HEK293 (cell line): ENCODE results near the gene TPST1.

Experiments
- IKZF3 ChIP-seq: fragments of 450-650 bp; IDR thresholded peaks from 2 replicates; pipeline ENCODE4 v1.5.0; 2018; ENCODE audit warnings: missing biosample characterization, mild to moderate bottlenecking, missing genetic modification characterization, moderate library complexity
- KLF7 ChIP-seq: fragments of 450-650 bp; formaldehyde crosslinking; IDR thresholded peaks from 2 replicates; pipeline ENCODE4 v1.5.1; 2016; ENCODE audit warnings: missing biosample characterization, missing genetic modification characterization, borderline replicate concordance
- MEIS1 ChIP-seq: sonication (generic); formaldehyde crosslinking; IDR thresholded peaks from 2 replicates; pipeline ENCODE4 v1.8.1; 2022; ENCODE audit warnings: missing genetic modification reagents, mild to moderate bottlenecking, borderline replicate concordance
- TCF7L2 ChIP-seq: IDR thresholded peaks from 2 replicates; pipeline ENCODE4 v1.6.1; 2011; ENCODE audit warnings: low read depth, mild to moderate bottlenecking, inconsistent platforms, low read length, moderate library complexity, borderline replicate concordance
- YY1 ChIP-seq: fragments of 450-650 bp; formaldehyde crosslinking; IDR thresholded peaks from 2 replicates; pipeline ENCODE4 v1.5.1; 2018; ENCODE audit warnings: missing biosample characterization, missing genetic modification characterization
- ZBTB1 ChIP-seq: fragments of 450-650 bp; formaldehyde crosslinking; IDR thresholded peaks from 2 replicates; pipeline ENCODE4 v1.5.1; 2016; ENCODE audit warnings: missing biosample characterization, missing genetic modification characterization
- ZFP41 ChIP-seq: fragments of 450-650 bp; formaldehyde crosslinking; IDR thresholded peaks from 2 replicates; pipeline ENCODE4 v1.5.1; 2016; ENCODE audit warnings: missing biosample characterization, missing genetic modification characterization, borderline replicate concordance
- ZNF830 ChIP-seq: fragments of 450-650 bp; IDR thresholded peaks from 2 replicates; pipeline ENCODE4 v1.5.0; 2018; ENCODE audit warnings: missing biosample characterization, missing genetic modification characterization, low read depth, mild to moderate bottlenecking, moderate library complexity
- TF ChIP-seq, protein P1 (sequence below): fragments of 450-650 bp; formaldehyde crosslinking; IDR thresholded peaks from 2 replicates; pipeline ENCODE4 v1.5.1; 2016; ENCODE audit warnings: missing biosample characterization, missing genetic modification characterization, low read depth
- TF ChIP-seq, protein P2 (sequence below): fragments of 450-650 bp; formaldehyde crosslinking; IDR thresholded peaks from 2 replicates; pipeline ENCODE4 v1.5.1; 2016; ENCODE audit warnings: missing biosample characterization, missing genetic modification characterization
- TF ChIP-seq, protein P3 (sequence below): fragments of 450-650 bp; formaldehyde crosslinking; IDR thresholded peaks from 2 replicates; pipeline ENCODE4 v1.5.1; 2016; ENCODE audit warnings: missing biosample characterization, missing genetic modification characterization
- TF ChIP-seq, protein P4 (sequence below): fragments of 450-650 bp; formaldehyde crosslinking; IDR thresholded peaks from 2 replicates; pipeline ENCODE4 v1.5.1; 2016; ENCODE audit warnings: missing biosample characterization, missing genetic modification characterization
- TF ChIP-seq, protein P5 (sequence below): fragments of 450-650 bp; formaldehyde crosslinking; IDR thresholded peaks from 2 replicates; pipeline ENCODE4 v1.5.1; 2016; ENCODE audit warnings: missing biosample characterization, missing genetic modification characterization
- TF ChIP-seq, protein P6 (sequence below): fragments of 450-650 bp; formaldehyde crosslinking; IDR thresholded peaks from 2 replicates; pipeline ENCODE4 v1.5.1; 2016; ENCODE audit warnings: missing biosample characterization, missing genetic modification characterization, low read depth

DNA sequence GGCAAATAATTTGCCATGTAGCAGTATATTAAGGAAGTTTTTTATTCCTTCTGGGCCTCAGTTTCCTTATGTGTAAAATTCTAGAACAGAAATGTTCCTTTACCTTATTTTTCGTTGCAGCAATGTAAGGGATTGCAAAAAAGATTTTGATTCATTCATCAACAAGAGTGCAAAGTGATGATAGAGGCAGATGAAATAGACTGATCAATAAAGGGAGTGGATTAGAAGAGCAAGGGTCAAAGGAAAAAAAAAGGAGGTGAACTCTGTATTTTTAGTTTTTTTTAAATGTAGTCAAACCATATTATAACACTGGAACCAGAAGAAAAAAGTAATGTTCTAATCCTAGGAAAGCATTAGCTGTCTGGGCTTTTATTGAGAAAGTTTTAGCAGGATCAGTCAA is 14.7 kb downstream of the TPST1 start:
- TF ChIP-seq ZNF830, result no peak
- TF ChIP-seq, protein P1, sequence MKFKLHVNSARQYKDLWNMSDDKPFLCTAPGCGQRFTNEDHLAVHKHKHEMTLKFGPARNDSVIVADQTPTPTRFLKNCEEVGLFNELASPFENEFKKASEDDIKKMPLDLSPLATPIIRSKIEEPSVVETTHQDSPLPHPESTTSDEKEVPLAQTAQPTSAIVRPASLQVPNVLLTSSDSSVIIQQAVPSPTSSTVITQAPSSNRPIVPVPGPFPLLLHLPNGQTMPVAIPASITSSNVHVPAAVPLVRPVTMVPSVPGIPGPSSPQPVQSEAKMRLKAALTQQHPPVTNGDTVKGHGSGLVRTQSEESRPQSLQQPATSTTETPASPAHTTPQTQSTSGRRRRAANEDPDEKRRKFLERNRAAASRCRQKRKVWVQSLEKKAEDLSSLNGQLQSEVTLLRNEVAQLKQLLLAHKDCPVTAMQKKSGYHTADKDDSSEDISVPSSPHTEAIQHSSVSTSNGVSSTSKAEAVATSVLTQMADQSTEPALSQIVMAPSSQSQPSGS (tag by site-specific recombination), result no peak
- no peak for TF ChIP-seq ZFP41 (tag by site-specific recombination)
- TF ChIP-seq, protein P2, sequence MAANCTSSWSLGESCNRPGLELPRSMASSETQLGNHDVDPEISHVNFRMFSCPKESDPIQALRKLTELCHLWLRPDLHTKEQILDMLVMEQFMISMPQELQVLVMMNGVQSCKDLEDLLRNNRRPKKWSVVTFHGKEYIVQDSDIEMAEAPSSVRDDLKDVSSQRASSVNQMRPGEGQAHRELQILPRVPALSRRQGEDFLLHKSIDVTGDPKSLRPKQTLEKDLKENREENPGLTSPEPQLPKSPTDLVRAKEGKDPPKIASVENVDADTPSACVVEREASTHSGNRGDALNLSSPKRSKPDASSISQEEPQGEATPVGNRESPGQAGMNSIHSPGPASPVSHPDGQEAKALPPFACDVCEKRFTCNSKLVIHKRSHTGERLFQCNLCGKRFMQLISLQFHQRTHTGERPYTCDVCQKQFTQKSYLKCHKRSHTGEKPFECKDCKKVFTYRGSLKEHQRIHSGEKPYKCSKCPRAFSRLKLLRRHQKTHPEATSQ (tag by site-specific recombination), result no peak
- no peak for TF ChIP-seq KLF7 (tag by site-specific recombination)
- TF ChIP-seq, protein P3, sequence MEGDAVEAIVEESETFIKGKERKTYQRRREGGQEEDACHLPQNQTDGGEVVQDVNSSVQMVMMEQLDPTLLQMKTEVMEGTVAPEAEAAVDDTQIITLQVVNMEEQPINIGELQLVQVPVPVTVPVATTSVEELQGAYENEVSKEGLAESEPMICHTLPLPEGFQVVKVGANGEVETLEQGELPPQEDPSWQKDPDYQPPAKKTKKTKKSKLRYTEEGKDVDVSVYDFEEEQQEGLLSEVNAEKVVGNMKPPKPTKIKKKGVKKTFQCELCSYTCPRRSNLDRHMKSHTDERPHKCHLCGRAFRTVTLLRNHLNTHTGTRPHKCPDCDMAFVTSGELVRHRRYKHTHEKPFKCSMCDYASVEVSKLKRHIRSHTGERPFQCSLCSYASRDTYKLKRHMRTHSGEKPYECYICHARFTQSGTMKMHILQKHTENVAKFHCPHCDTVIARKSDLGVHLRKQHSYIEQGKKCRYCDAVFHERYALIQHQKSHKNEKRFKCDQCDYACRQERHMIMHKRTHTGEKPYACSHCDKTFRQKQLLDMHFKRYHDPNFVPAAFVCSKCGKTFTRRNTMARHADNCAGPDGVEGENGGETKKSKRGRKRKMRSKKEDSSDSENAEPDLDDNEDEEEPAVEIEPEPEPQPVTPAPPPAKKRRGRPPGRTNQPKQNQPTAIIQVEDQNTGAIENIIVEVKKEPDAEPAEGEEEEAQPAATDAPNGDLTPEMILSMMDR (tag by site-specific recombination), result no peak
- no peak for TF ChIP-seq TCF7L2
- TF ChIP-seq YY1 (tag by site-specific recombination), result no peak
- TF ChIP-seq IKZF3 (tag by site-specific recombination), result no peak
- TF ChIP-seq, protein P4, sequence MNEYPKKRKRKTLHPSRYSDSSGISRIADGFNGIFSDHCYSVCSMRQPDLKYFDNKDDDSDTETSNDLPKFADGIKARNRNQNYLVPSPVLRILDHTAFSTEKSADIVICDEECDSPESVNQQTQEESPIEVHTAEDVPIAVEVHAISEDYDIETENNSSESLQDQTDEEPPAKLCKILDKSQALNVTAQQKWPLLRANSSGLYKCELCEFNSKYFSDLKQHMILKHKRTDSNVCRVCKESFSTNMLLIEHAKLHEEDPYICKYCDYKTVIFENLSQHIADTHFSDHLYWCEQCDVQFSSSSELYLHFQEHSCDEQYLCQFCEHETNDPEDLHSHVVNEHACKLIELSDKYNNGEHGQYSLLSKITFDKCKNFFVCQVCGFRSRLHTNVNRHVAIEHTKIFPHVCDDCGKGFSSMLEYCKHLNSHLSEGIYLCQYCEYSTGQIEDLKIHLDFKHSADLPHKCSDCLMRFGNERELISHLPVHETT, result no peak
- TF ChIP-seq ZBTB1 (tag by site-specific recombination), result no peak
- TF ChIP-seq, protein P5, sequence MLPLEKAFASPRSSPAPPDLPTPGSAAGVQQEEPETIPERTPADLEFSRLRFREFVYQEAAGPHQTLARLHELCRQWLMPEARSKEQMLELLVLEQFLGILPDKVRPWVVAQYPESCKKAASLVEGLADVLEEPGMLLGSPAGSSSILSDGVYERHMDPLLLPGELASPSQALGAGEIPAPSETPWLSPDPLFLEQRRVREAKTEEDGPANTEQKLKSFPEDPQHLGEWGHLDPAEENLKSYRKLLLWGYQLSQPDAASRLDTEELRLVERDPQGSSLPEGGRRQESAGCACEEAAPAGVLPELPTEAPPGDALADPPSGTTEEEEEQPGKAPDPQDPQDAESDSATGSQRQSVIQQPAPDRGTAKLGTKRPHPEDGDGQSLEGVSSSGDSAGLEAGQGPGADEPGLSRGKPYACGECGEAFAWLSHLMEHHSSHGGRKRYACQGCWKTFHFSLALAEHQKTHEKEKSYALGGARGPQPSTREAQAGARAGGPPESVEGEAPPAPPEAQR, result no peak
- TF ChIP-seq, protein P6, sequence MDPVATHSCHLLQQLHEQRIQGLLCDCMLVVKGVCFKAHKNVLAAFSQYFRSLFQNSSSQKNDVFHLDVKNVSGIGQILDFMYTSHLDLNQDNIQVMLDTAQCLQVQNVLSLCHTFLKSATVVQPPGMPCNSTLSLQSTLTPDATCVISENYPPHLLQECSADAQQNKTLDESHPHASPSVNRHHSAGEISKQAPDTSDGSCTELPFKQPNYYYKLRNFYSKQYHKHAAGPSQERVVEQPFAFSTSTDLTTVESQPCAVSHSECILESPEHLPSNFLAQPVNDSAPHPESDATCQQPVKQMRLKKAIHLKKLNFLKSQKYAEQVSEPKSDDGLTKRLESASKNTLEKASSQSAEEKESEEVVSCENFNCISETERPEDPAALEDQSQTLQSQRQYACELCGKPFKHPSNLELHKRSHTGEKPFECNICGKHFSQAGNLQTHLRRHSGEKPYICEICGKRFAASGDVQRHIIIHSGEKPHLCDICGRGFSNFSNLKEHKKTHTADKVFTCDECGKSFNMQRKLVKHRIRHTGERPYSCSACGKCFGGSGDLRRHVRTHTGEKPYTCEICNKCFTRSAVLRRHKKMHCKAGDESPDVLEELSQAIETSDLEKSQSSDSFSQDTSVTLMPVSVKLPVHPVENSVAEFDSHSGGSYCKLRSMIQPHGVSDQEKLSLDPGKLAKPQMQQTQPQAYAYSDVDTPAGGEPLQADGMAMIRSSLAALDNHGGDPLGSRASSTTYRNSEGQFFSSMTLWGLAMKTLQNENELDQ, result no peak
- no peak for TF ChIP-seq MEIS1 (CRISPR knock-in tag)
